NCI-H2196 (cell line): ENCODE measurements around the gene HS3ST6.
A peak's percentile ranks its signal among the peaks of the same experiment; 100 is the strongest.
"Not testable (repeated sequence)": the region's sequence is repeated elsewhere in the genome, so short reads cannot be mapped to it uniquely, and the experiment has no call there.

Experiments used
- DNase-seq: peaks from one replicate; lab custom pipeline; 2025; ENCODE audit not compliant: unreplicated experiment; lab: John Stamatoyannopoulos, UW

Gene HS3ST6

GRCh38 chr16:1947369-1947670 lies 29.1 kb upstream of the HS3ST6 start:
- DNase-seq: no peak

GRCh38 chr16:1946495-1947368 lies 28.5 kb upstream of the HS3ST6 start:
- no peak for DNase-seq

- DNase-seq: no peak
Observed at GRCh38 chr16:1945559-1946391, 27.6 kb upstream of the HS3ST6 start.

GRCh38 chr16:1944612-1945199 lies 26.5 kb upstream of the HS3ST6 start:
- no peak for DNase-seq

- DNase-seq: peak; percentile 100
Observed at GRCh38 chr16:1942810-1943726, 24.9 kb upstream of the HS3ST6 start, which contains the start of gene MSRB1. TSS of gene MSRB1 (minus strand) at chr16:1943199. CDS start at chr16:1943156, 43 bp downstream.

- no peak for DNase-seq
Observed at GRCh38 chr16:1942047-1942809, 24.0 kb upstream of the HS3ST6 start.

GRCh38 chr16:1941162-1942046 lies 23.2 kb upstream of the HS3ST6 start:
- DNase-seq: no peak

- DNase-seq: no peak
Observed at GRCh38 chr16:1940273-1941161, 22.3 kb upstream of the HS3ST6 start.

- not testable (repeated sequence) for DNase-seq
Observed at GRCh38 chr16:1939833-1940232, 21.6 kb upstream of the HS3ST6 start.

GRCh38 chr16:1938910-1939309 lies 20.7 kb upstream of the HS3ST6 start:
- no peak for DNase-seq

- DNase-seq: no peak
Observed at GRCh38 chr16:1938316-1938715, 20.1 kb upstream of the HS3ST6 start.

- DNase-seq: no peak
Observed at GRCh38 chr16:1936945-1937479, 18.8 kb upstream of the HS3ST6 start.

GRCh38 chr16:1933097-1933661 lies 15.0 kb upstream of the HS3ST6 start:
- no peak for DNase-seq

GRCh38 chr16:1932050-1933028 lies 14.1 kb upstream of the HS3ST6 start:
- DNase-seq: peak; percentile 52

GRCh38 chr16:1930338-1930720 lies 12.1 kb upstream of the HS3ST6 start:
- DNase-seq: no peak
